ENCODE data around the gene CCNB3. TPM values are rescaled to one million over a fixed set of nuclear protein-coding genes. Genes with fewer than 3 reads are reported as not detected.

CCNB3 gene
- total RNA-seq, 1 experiment from 2014 or later = 0.35 TPM

DNA sequence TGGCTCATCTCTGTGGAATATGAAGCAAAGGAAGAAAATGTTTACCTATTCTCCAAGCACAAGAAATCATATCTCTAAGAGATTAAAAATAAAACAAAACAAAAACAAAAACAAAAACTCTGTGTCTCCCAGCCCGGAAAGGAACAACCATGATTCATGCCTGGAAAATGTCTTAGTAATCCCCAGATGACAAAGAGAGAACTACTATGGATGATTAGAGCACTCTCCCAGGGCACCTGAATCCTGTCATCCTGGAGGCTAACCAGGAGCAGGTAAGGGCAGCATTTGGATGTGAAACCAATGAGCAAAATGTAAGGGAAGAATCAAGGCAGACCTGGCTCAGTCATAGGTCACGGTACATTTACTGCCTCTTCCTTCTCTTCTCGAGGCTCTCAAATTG lies 2.0 kb upstream of the CCNB3 start:
- no peak overlapping the region for H3K4me2 ChIP-seq (ENCODE audit: insufficient read depth, insufficient read length, low read length)
- H3K36me3 Mint-ChIP-seq (ENCODE audit: insufficient read depth in 1 of 3, low read depth in 3 of 3) = 0 out of 7 replicates have a peak, but pooled peaks cover 0 to 3% (median 0%) of the 10 kb centered on the region in 3 experiments
- no peak overlapping the region for H2AK5ac ChIP-seq (ENCODE audit: insufficient read length, low read length)
- no peak overlapping the region for H4K8ac ChIP-seq (replicated peaks; ENCODE audit: insufficient read length, low read depth, low read length)
- H4K5ac ChIP-seq (ENCODE audit: insufficient read length, low read depth, low read length) = no peak overlapping the region
- no peak overlapping the region for H3K4me3 Mint-ChIP-seq
- H4K91ac ChIP-seq (ENCODE audit: insufficient read length, low read depth, low read length) = no peak overlapping the region
- no peaks in the 10 kb centered on the region; the same call in 1 of the 2 replicates for H3K4me1 ChIP-seq (ENCODE audit: insufficient read depth, low read length)
- TF ChIP-seq, protein P1, sequence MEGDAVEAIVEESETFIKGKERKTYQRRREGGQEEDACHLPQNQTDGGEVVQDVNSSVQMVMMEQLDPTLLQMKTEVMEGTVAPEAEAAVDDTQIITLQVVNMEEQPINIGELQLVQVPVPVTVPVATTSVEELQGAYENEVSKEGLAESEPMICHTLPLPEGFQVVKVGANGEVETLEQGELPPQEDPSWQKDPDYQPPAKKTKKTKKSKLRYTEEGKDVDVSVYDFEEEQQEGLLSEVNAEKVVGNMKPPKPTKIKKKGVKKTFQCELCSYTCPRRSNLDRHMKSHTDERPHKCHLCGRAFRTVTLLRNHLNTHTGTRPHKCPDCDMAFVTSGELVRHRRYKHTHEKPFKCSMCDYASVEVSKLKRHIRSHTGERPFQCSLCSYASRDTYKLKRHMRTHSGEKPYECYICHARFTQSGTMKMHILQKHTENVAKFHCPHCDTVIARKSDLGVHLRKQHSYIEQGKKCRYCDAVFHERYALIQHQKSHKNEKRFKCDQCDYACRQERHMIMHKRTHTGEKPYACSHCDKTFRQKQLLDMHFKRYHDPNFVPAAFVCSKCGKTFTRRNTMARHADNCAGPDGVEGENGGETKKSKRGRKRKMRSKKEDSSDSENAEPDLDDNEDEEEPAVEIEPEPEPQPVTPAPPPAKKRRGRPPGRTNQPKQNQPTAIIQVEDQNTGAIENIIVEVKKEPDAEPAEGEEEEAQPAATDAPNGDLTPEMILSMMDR (conservative IDR thresholded peaks at IDR 0.05) = no peak
- peaks cover 58 to 66% of the 10 kb centered on the region in 2 experiments for H3K9me3 Mint-ChIP-seq
- H3K14ac ChIP-seq (ENCODE audit: insufficient read depth, low read length) = no peak overlapping the region
- H3K79me1 ChIP-seq (ENCODE audit: insufficient read depth, low read depth, low read length, poor library complexity, severe bottlenecking) = no peaks in the 10 kb centered on the region
- H3K79me2 ChIP-seq (ENCODE audit: insufficient read depth, low read length) = no peaks in the 10 kb centered on the region
- no peak overlapping the region for H2BK120ac ChIP-seq (ENCODE audit: low read depth, low read length, poor library complexity, severe bottlenecking)
- H3K27ac Mint-ChIP-seq = no peak overlapping the region
- no CpG with 5 or more reads among the region's 3 CpGs for WGBS (ENCODE audit: extremely low coverage, insufficient read length, low lambda C conversion rate)
- H2BK5ac ChIP-seq (ENCODE audit: insufficient read length, low read length) = no peak overlapping the region
- no peak overlapping the region for H3K9ac ChIP-seq (ENCODE audit: extremely low read depth, insufficient read length, low read length)
- H3K4ac ChIP-seq (ENCODE audit: low read depth, low read length) = no peak overlapping the region
- no peak overlapping the region for H3K18ac ChIP-seq (ENCODE audit: insufficient read length, low read depth, low read length)
- H3K27ac ChIP-seq (ENCODE audit: insufficient read length, low read depth, low read length) = no peak overlapping the region
- no peak for DNase-seq
- peaks cover 3 to 7% of the 10 kb centered on the region in 2 experiments; a peak in 3 of 4 replicates for H3K4me1 Mint-ChIP-seq
- no peaks in the 10 kb centered on the region for H3K27me3 Mint-ChIP-seq (ENCODE audit: low read depth)
- no peaks in the 10 kb centered on the region for H3K9me3 ChIP-seq (ENCODE audit: control insufficient read depth, low read depth, low read length)
- no peaks in the 10 kb centered on the region for H3K23me2 ChIP-seq (ENCODE audit: insufficient read length, low read depth, low read length, poor library complexity, severe bottlenecking)
- H3K27me3 ChIP-seq (ENCODE audit: insufficient read depth, low read length) = no peaks in the 10 kb centered on the region
- H2BK20ac ChIP-seq (ENCODE audit: low read depth, low read length, poor library complexity, severe bottlenecking) = no peak overlapping the region
- H4K20me1 ChIP-seq (ENCODE audit: control insufficient read depth, insufficient read depth, insufficient read length) = no peaks in the 10 kb centered on the region
- no peak overlapping the region for H2BK15ac ChIP-seq (ENCODE audit: low read depth, low read length)
- no peak overlapping the region for H3K23ac ChIP-seq (ENCODE audit: insufficient read length, low read depth, low read length)
- no peak overlapping the region for H2BK12ac ChIP-seq (ENCODE audit: insufficient read length, low read depth, low read length)
- H3T11ph ChIP-seq (ENCODE audit: low read length) = no peak overlapping the region
- no peak overlapping the region for H2AFZ ChIP-seq (ENCODE audit: low read length)
- no peak overlapping the region for H3K56ac ChIP-seq (ENCODE audit: insufficient read length, low read depth, low read length)

Data from H9 (cell line).